ENCODE measurements around the gene CAB39L. TPM values are rescaled to one million over a fixed set of nuclear protein-coding genes. Genes with fewer than 3 reads are reported as not detected.

Gene CAB39L
- total and polyA plus RNA-seq, 2 of the 13 experiments (the other 11 are each of a cell fraction or from before 2014, with no cell fraction given) = 3.1 to 6.1 TPM

- peak; percentile 46 for ATAC-seq
- Histone ChIP-seq H3K27me3 (ENCODE audit: control insufficient read depth in 1 of 2, insufficient read depth in 2 of 2, low read length in 2 of 2) (no peaks in the 10 kb centered on the region), H3K27ac (ENCODE audit: extremely low read length, insufficient read depth, low read length) (no peak overlapping the region), H3K9ac (ENCODE audit: insufficient read depth, low read depth, low read length) (peak overlapping the region; percentile 11; the same call in 1 of the 2 replicates), H3K4me3 (replicated peaks in 1 of 3; ENCODE audit: insufficient read depth in 1 of 3, low read depth in 2 of 3, low read length in 3 of 3) (no peak overlapping the region), H3K36me3 (replicated peaks in 1 of 2; ENCODE audit: control insufficient read depth in 1 of 2, insufficient read depth in 2 of 2, low read length in 2 of 2) (no peaks in the 10 kb centered on the region), H3K79me2 (ENCODE audit: insufficient read depth, low read length) (no peaks in the 10 kb centered on the region), H3K4me1 (ENCODE audit: insufficient read depth, low read length) (peaks cover 41% of the 10 kb centered on the region), H2AFZ (ENCODE audit: low read length) (no peak overlapping the region), H4K20me1 (ENCODE audit: insufficient read depth, low read length) (no peaks in the 10 kb centered on the region), H3K9me3 (ENCODE audit: low read length) (no peaks in the 10 kb centered on the region), H3K4me2 (ENCODE audit: low read depth, low read length) (peak overlapping the region; percentile 36)
- DNase-seq (ENCODE audit: low spot score) = peak; percentile 63
- 50% methylated on average over 2 of the region's 7 CpGs for WGBS (ENCODE audit: low lambda C conversion rate)
- ChIA-PET POLR2A (interaction anchor here (1.8 kb wide), 1 partner anchor 136 kb away, joined by 4 read pairs; the partner anchor contains the start of genes CAB39L and SETDB2), CTCF (ENCODE audit: low intra/inter-chr PET ratio, low total read pairs) (no interaction called here)
- in situ Hi-C loops (cut with HindIII; ENCODE audit: extremely low pct_ligation_motif_present, low pct_unique_long_range_greater_than_20kb) = loop anchor here (5.0 to 10.0 kb wide), 2 partner anchors 64 to 117 kb away; no protein-coding TSS in a partner anchor
- no peak for FAIRE-seq
- intact Hi-C loops (cut with micrococcal nuclease; ENCODE audit: unreplicated experiment) = no loop called here
- BruUV-seq (replicated peaks) = no TSS peak
- TF ChIP-seq SOX5 (CRISPR knock-in tag; IDR thresholded peaks at IDR 0.05; ENCODE audit: borderline replicate concordance) = peak; percentile 57; the same call in 1 of the 2 replicates
- TF ChIP-seq HOMEZ (CRISPR knock-in tag; IDR thresholded peaks at IDR 0.05; ENCODE audit: low read depth) = 0 out of 2 replicates have a peak, but pooled peaks have one; percentile 22
- TF ChIP-seq, protein P1, sequence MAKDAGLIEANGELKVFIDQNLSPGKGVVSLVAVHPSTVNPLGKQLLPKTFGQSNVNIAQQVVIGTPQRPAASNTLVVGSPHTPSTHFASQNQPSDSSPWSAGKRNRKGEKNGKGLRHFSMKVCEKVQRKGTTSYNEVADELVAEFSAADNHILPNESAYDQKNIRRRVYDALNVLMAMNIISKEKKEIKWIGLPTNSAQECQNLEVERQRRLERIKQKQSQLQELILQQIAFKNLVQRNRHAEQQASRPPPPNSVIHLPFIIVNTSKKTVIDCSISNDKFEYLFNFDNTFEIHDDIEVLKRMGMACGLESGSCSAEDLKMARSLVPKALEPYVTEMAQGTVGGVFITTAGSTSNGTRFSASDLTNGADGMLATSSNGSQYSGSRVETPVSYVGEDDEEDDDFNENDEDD (CRISPR knock-in tag; IDR thresholded peaks at IDR 0.05; ENCODE audit: borderline replicate concordance) = no peak
- TF ChIP-seq ZNF598 (CRISPR knock-in tag; IDR thresholded peaks at IDR 0.05; ENCODE audit: borderline replicate concordance) = no peak
- no peak for TF ChIP-seq ELF4 (CRISPR knock-in tag; IDR thresholded peaks at IDR 0.05; ENCODE audit: borderline replicate concordance)
- TF ChIP-seq SOX13 (IDR thresholded peaks at IDR 0.05) = no peak
- TF ChIP-seq SOX13 (CRISPR knock-in tag; conservative IDR thresholded peaks at IDR 0.05 in 1 of 2, IDR thresholded peaks at IDR 0.05 in 1 of 2) = peak in 1 of 2 experiments; percentile 77; a peak in 2 of 4 replicates
- no peak for TF ChIP-seq FOXA1 (IDR thresholded peaks at IDR 0.05)
- peak; percentile 47 for TF ChIP-seq FOXA1 (CRISPR knock-in tag; IDR thresholded peaks at IDR 0.05)
- TF ChIP-seq ZSCAN30 (CRISPR knock-in tag; IDR thresholded peaks at IDR 0.05) = no peak
- TF ChIP-seq ZNF614 (CRISPR knock-in tag; IDR thresholded peaks at IDR 0.05; ENCODE audit: borderline replicate concordance) = no peak
- TF ChIP-seq, protein P2, sequence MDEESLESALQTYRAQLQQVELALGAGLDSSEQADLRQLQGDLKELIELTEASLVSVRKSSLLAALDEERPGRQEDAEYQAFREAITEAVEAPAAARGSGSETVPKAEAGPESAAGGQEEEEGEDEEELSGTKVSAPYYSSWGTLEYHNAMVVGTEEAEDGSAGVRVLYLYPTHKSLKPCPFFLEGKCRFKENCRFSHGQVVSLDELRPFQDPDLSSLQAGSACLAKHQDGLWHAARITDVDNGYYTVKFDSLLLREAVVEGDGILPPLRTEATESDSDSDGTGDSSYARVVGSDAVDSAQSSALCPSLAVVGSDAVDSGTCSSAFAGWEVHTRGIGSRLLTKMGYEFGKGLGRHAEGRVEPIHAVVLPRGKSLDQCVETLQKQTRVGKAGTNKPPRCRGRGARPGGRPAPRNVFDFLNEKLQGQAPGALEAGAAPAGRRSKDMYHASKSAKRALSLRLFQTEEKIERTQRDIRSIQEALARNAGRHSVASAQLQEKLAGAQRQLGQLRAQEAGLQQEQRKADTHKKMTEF (CRISPR knock-in tag; IDR thresholded peaks at IDR 0.05) = 0 out of 2 replicates have a peak, but pooled peaks have one; percentile 19
- 0 out of 2 replicates have a peak, but pooled peaks have one; percentile 29 for TF ChIP-seq ETV5 (CRISPR knock-in tag; IDR thresholded peaks at IDR 0.05; ENCODE audit: borderline replicate concordance)
- no peak for TF ChIP-seq AKNA (CRISPR knock-in tag; IDR thresholded peaks at IDR 0.05; ENCODE audit: borderline replicate concordance)
Observed at GRCh38 chr13:49308097-49308875, 135.6 kb downstream of the CAB39L start.

All from HepG2 (cell line).